Lung microvascular endothelial cell (primary cell): Measurements from ENCODE around the gene CXCR6. TPM values are rescaled to one million over a fixed set of nuclear protein-coding genes. Genes with fewer than 3 reads are reported as not detected.

Source experiments
- DNase-seq, 2 donors: peaks; one replicate each; pipeline versions ENCODE4 v3.0.0 to v3.0.0-alpha.2; 2010; ENCODE audit warnings: low read depth in 2 of 2
- total RNA-seq: library from RNA; depleted of rRNA; stranded (reverse); fragments of >200 nt; gene quantifications from 2 replicates; pipeline ENCODE4 v1.2.1, GENCODE V29; 2014

CXCR6 gene
- total RNA-seq, 1 donor from 2014 or later, result not detected

- DNase-seq, result no peak
Observed at GRCh38 chr3:45922039-45922326, 21.3 kb upstream of the CXCR6 start.

- DNase-seq, result no peak
Observed at GRCh38 chr3:45922950-45923590, 20.2 kb upstream of the CXCR6 start.

GRCh38 chr3:45923755-45924154, 19.5 kb upstream of the CXCR6 start:
- no peak for DNase-seq

- DNase-seq, result no peak
Observed at GRCh38 chr3:45927881-45928280, 15.4 kb upstream of the CXCR6 start.

- DNase-seq, result peak; percentile 32 to 49
Observed at GRCh38 chr3:45929042-45929679, 14.1 kb upstream of the CXCR6 start.

GRCh38 chr3:45931496-45931895, 11.8 kb upstream of the CXCR6 start:
- no peak for DNase-seq

- DNase-seq, result no peak
Observed at GRCh38 chr3:45932112-45932511, 11.2 kb upstream of the CXCR6 start.

- no peak for DNase-seq
Observed at GRCh38 chr3:45933591-45933990, 9.7 kb upstream of the CXCR6 start.

- no peak for DNase-seq
Observed at GRCh38 chr3:45936261-45936660, 7.0 kb upstream of the CXCR6 start.

GRCh38 chr3:45937206-45938042, 5.8 kb upstream of the CXCR6 start:
- DNase-seq, result no peak

- DNase-seq, result no peak
Observed at GRCh38 chr3:45938043-45938435, 5.2 kb upstream of the CXCR6 start.

GRCh38 chr3:45938864-45939263, 4.4 kb upstream of the CXCR6 start:
- peak; percentile 87 to 90 for DNase-seq

- no peak for DNase-seq
Observed at GRCh38 chr3:45939341-45939771, 3.9 kb upstream of the CXCR6 start.

- no peak for DNase-seq
Observed at GRCh38 chr3:45940004-45940780, 3.1 kb upstream of the CXCR6 start.

GRCh38 chr3:45940781-45941365, 2.4 kb upstream of the CXCR6 start:
- DNase-seq, result no peak

- peak; percentile 52 to 58 for DNase-seq
Observed at GRCh38 chr3:45942051-45942825, 1.0 kb upstream of the CXCR6 start.

GRCh38 chr3:45944830-45945620, 1.8 kb downstream of the CXCR6 start:
- no peak for DNase-seq

- DNase-seq, result no peak
Observed at GRCh38 chr3:45946307-45946706, 3.0 kb downstream of the CXCR6 start.

GRCh38 chr3:45946875-45947274, 3.6 kb downstream of the CXCR6 start:
- DNase-seq, result no peak

- DNase-seq, result no peak
Observed at GRCh38 chr3:45947361-45947760, 4.1 kb downstream of the CXCR6 start.
